HCT116 (cell line): ENCODE measurements around the gene OR10H2. TPM values are rescaled to one million over a fixed set of nuclear protein-coding genes. Genes with fewer than 3 reads are reported as not detected.

ENCODE experiments used
- ATAC-seq: fragments of 200-7000 bp; cut with Tn5 transposase; 2 replicates; pipeline ENCODE4 v1.9.1; 2020; ENCODE audit warnings: mild to moderate bottlenecking, moderate library complexity
- BruUV-seq: library from RNA; stranded (reverse); fragments of 400-500 nt; replicated peaks from 2 replicates; lab custom pipeline; 2021; lab: Mats Ljungman, UMichigan
- CTCF ChIA-PET: fragments of 300-600 bp; sonication (Branson Sonifier 250); formaldehyde crosslinking; loops from one replicate; lab custom pipeline; 2021; ENCODE audit warnings: antibody characterized with exemption; lab: Charles Lee
- POLR2A ChIA-PET: fragments of 300-600, 350-600 bp; sonication (Branson Sonifier 250); formaldehyde crosslinking; loops from one replicate; lab custom pipeline; 2021; ENCODE audit warnings: antibody characterized with exemption; lab: Charles Lee
- RAD21 ChIA-PET, 2 experiments: fragments of 300-600 bp; sonication (Branson Sonifier 250); formaldehyde crosslinking; loops; one replicate each; lab custom pipeline; 2023; ENCODE audit warnings: low total read pairs in 2 of 2; ENCODE audit not compliant: uncharacterized antibody in 2 of 2, unreplicated experiment in 2 of 2, low non-redundant PET in 1 of 2; lab: Charles Lee
- DNase-seq: peaks from one replicate; pipeline ENCODE4 v3.0.0-alpha.2; 2010; ENCODE audit warnings: low read depth, low spot score
- H2AFZ ChIP-seq: fragments of 200-600 bp; shearing (Covaris generic), sonication (generic); 2 replicates; pipeline ENCODE4 v1.6.1; 2017; ENCODE audit warnings: low read depth, mixed run types, mixed read lengths, antibody characterized with exemption, low read length; ENCODE audit not compliant: poor library complexity, severe bottlenecking
- H3K27ac ChIP-seq: 2 replicates; pipeline ENCODE4 v1.5.1; 2012; ENCODE audit warnings: low read depth, low read length
- H3K27me3 ChIP-seq: fragments of 200-600 bp; sonication (generic); 2 replicates; pipeline ENCODE4 v1.6.1; 2016; ENCODE audit warnings: mixed run types, low read length, mixed read lengths; ENCODE audit not compliant: insufficient read depth
- H3K36me3 ChIP-seq, 2 experiments: fragments of 200-500 bp in 1 of 2; fragments of 200-600 bp in 1 of 2; sonication (Bioruptor generic) in 1 of 2; sonication (generic) in 1 of 2; 2 replicates each; pipeline versions ENCODE4 v1.5.1 to v1.6.1; 2014 to 2016; ENCODE audit warnings: low read length in 2 of 2, inconsistent platforms in 1 of 2, mixed read lengths in 1 of 2, mixed run types in 1 of 2; ENCODE audit not compliant: insufficient read depth in 2 of 2, control insufficient read depth in 1 of 2
- H3K4me1 ChIP-seq, 2 experiments: fragments of 200-600 bp in 1 of 2; sonication (generic) in 1 of 2; 2 replicates each; pipeline versions ENCODE4 v1.5.1 to v1.6.1; 2012 to 2017; ENCODE audit warnings: low read length in 2 of 2, inconsistent platforms in 1 of 2, mild to moderate bottlenecking in 1 of 2, mixed read lengths in 1 of 2, mixed run types in 1 of 2, moderate library complexity in 1 of 2; ENCODE audit not compliant: insufficient read depth in 2 of 2, control insufficient read depth in 1 of 2
- H3K4me2 ChIP-seq: fragments of 200-600 bp; sonication (generic); 2 replicates; pipeline ENCODE4 v1.6.1; 2017; ENCODE audit warnings: mixed run types, low read length, mixed read lengths
- H3K4me3 ChIP-seq, 2 experiments: fragments of 200-600 bp in 1 of 2; sonication (generic) in 1 of 2; replicated peaks in 1 of 2; 2 replicates each; pipeline ENCODE4 v1.5.1; 2011 to 2016; ENCODE audit warnings: low read length in 2 of 2, control low read depth in 1 of 2, low read depth in 1 of 2, mild to moderate bottlenecking in 1 of 2, mixed read lengths in 1 of 2, mixed run types in 1 of 2
- H3K79me2 ChIP-seq: fragments of 200-600 bp; sonication (generic); 2 replicates; pipeline ENCODE4 v1.6.1; 2017; ENCODE audit warnings: mild to moderate bottlenecking, mixed run types, low read length, moderate library complexity, mixed read lengths; ENCODE audit not compliant: insufficient read depth
- H3K9ac ChIP-seq: fragments of 200-600 bp; sonication (generic); 2 replicates; pipeline ENCODE4 v1.6.1; 2016; ENCODE audit warnings: low read length, mixed read lengths
- H3K9me2 ChIP-seq: fragments of 200-600 bp; sonication (generic), shearing (Covaris generic); 2 replicates; pipeline ENCODE4 v1.6.1; 2017; ENCODE audit warnings: mixed run types, mild to moderate bottlenecking, moderate library complexity; ENCODE audit not compliant: insufficient read depth
- H3K9me3 ChIP-seq, 2 experiments: fragments of 200-500 bp in 1 of 2; fragments of 200-600 bp in 1 of 2; sonication (Bioruptor generic) in 1 of 2; sonication (generic) in 1 of 2; 2 replicates each; pipeline ENCODE4 v1.6.1; 2014 to 2017; ENCODE audit warnings: low read length in 2 of 2, mixed read lengths in 2 of 2, inconsistent platforms in 1 of 2, low read depth in 1 of 2, mild to moderate bottlenecking in 1 of 2, mixed run types in 1 of 2, moderate library complexity in 1 of 2; ENCODE audit not compliant: control insufficient read depth in 1 of 2, insufficient read depth in 1 of 2
- H4K20me1 ChIP-seq: fragments of 200-600 bp; sonication (generic), shearing (Covaris generic); 2 replicates; pipeline ENCODE4 v1.6.1; 2017; ENCODE audit warnings: mixed run types, mild to moderate bottlenecking, moderate library complexity; ENCODE audit not compliant: insufficient read depth
- CBX3 ChIP-seq: IDR thresholded peaks from 2 replicates; pipeline ENCODE4 v1.6.1; 2012; ENCODE audit warnings: low read depth
- CEBPB ChIP-seq: IDR thresholded peaks from 2 replicates; pipeline ENCODE4 v1.6.1; 2012; ENCODE audit warnings: low read depth
- CTCF ChIP-seq, 3 experiments: fragments of 200-600 bp in 1 of 3; sonication (generic) in 1 of 3; IDR thresholded peaks in 2 of 3; conservative IDR thresholded peaks in 1 of 3; 2 replicates each; pipeline ENCODE4 v1.5.1; 2012 to 2017; ENCODE audit warnings: low read depth in 2 of 3, low read length in 2 of 3, antibody characterized with exemption in 1 of 3, borderline replicate concordance in 1 of 3, control low read depth in 1 of 3, mild to moderate bottlenecking in 1 of 3, mixed read lengths in 1 of 3, mixed run types in 1 of 3, moderate library complexity in 1 of 3; ENCODE audit not compliant: insufficient read depth in 1 of 3
- EGR1 ChIP-seq: IDR thresholded peaks from 2 replicates; pipeline ENCODE4 v1.6.1; 2012; ENCODE audit warnings: low read depth
- ELF1 ChIP-seq: IDR thresholded peaks from 2 replicates; pipeline ENCODE4 v1.6.1; 2012; ENCODE audit warnings: low read depth, borderline replicate concordance
- EZH2 ChIP-seq: fragments of 200-600 bp; sonication (generic); IDR thresholded peaks from 2 replicates; pipeline ENCODE4 v1.6.1; 2017; ENCODE audit warnings: antibody characterized with exemption, mixed run types
- EZH2phosphoT487 ChIP-seq: fragments of 200-600 bp; IDR thresholded peaks from 2 replicates; pipeline ENCODE4 v1.6.1; 2018; ENCODE audit warnings: antibody characterized with exemption, borderline replicate concordance
- JUND ChIP-seq: IDR thresholded peaks from 2 replicates; pipeline ENCODE4 v1.6.1; 2012
- MAX ChIP-seq: IDR thresholded peaks from 2 replicates; pipeline ENCODE4 v1.6.1; 2012
- POLR2A ChIP-seq: IDR thresholded peaks from 2 replicates; pipeline ENCODE4 v1.7.0; 2011; ENCODE audit warnings: borderline replicate concordance; ENCODE audit not compliant: insufficient read depth, insufficient read length; ENCODE audit errors: extremely low read depth
- POLR2AphosphoS5 ChIP-seq: IDR thresholded peaks from 2 replicates; pipeline ENCODE4 v1.6.1; 2011; ENCODE audit warnings: mild to moderate bottlenecking, low read depth, low read length, moderate library complexity
- RAD21 ChIP-seq: IDR thresholded peaks from 2 replicates; pipeline ENCODE4 v1.6.1; 2012; ENCODE audit warnings: low read depth, mild to moderate bottlenecking
- REST ChIP-seq: IDR thresholded peaks from 2 replicates; pipeline ENCODE4 v1.6.1; 2012; ENCODE audit warnings: low read depth
- TCF7L2 ChIP-seq: IDR thresholded peaks from 2 replicates; pipeline ENCODE4 v1.7.0; 2011; ENCODE audit warnings: borderline replicate concordance, inconsistent platforms; ENCODE audit not compliant: insufficient read depth, insufficient read length; ENCODE audit errors: extremely low read depth
- YY1 ChIP-seq: IDR thresholded peaks from 2 replicates; pipeline ENCODE4 v1.6.1; 2011; ENCODE audit warnings: low read length, low read depth, moderate library complexity, mild to moderate bottlenecking; ENCODE audit not compliant: insufficient replicate concordance; ENCODE audit errors: extremely low read depth
- ZFX ChIP-seq: fragments of 450-650 bp; IDR thresholded peaks from 2 replicates; pipeline ENCODE4 v1.6.1; 2017
- ZNF274 ChIP-seq: fragments of 200-500 bp; sonication (Bioruptor generic); IDR thresholded peaks from 2 replicates; pipeline ENCODE4 v1.6.1; 2014; ENCODE audit warnings: mild to moderate bottlenecking, low read depth, low read length, inconsistent platforms
- intact Hi-C: fragments of 100-400 bp; cut with micrococcal nuclease; formaldehyde crosslinking; loops from 2 replicates; pipeline ENCODE4 v1.10.0; 2022
- total RNA-seq: library from RNA; stranded (reverse); gene quantifications from one replicate; pipeline ENCODE4 v1.2.1, GENCODE V29; 2021; ENCODE audit not compliant: unreplicated experiment

Gene OR10H2
- total RNA-seq, 1 experiment from 2014 or later: not detected

GRCh38 chr19:15733895-15734294 lies 6.1 kb downstream of the OR10H2 start:
- H3K4me2 ChIP-seq: no peak overlapping the region
- no peak overlapping the region for H2AFZ ChIP-seq
- H3K9me2 ChIP-seq: no peaks in the 10 kb centered on the region; the same call in 1 of the 2 replicates
- RAD21 ChIA-PET: no interaction called here
- H3K36me3 ChIP-seq: no peaks in the 10 kb centered on the region
- no peak for ATAC-seq
- TF ChIP-seq EGR1 (no peak), POLR2A (no peak), YY1 (no peak), POLR2AphosphoS5 (no peak), CTCF (IDR thresholded peaks at IDR 0.05 in 2 of 3, conservative IDR thresholded peaks at IDR 0.05 in 1 of 3; ENCODE audit: borderline replicate concordance in 1 of 3, insufficient read depth in 1 of 3, low read depth in 2 of 3, low read length in 2 of 3) (no peak), TCF7L2 (no peak), CEBPB (no peak), CBX3 (no peak), RAD21 (no peak)
- no peaks in the 10 kb centered on the region for H3K4me1 ChIP-seq
- no peak overlapping the region for H3K4me3 ChIP-seq
- H3K9ac ChIP-seq: no peak overlapping the region
- no peaks in the 10 kb centered on the region for H3K79me2 ChIP-seq
- no TSS peak for BruUV-seq
- POLR2A ChIA-PET: no interaction called here
- H3K27me3 ChIP-seq: no peaks in the 10 kb centered on the region
- intact Hi-C loops: no loop called here
- no peak overlapping the region for H3K27ac ChIP-seq
- CTCF ChIA-PET: no interaction called here
- H4K20me1 ChIP-seq: no peaks in the 10 kb centered on the region; the same call in 1 of the 2 replicates
- no peaks in the 10 kb centered on the region for H3K9me3 ChIP-seq
- no peak for DNase-seq

- intact Hi-C loops: no loop called here
- Histone ChIP-seq H3K4me1 (no peaks in the 10 kb centered on the region), H3K9me3 (peaks cover 14 to 28% of the 10 kb centered on the region in 2 experiments; a peak in 2 of 4 replicates), H3K4me3 (no peak within 1 kb of the TSS), H3K79me2 (no peaks in the 10 kb centered on the region), H3K27ac (no peak within 1 kb of the TSS), H3K27me3 (no peaks in the 10 kb centered on the region), H2AFZ (no peak within 1 kb of the TSS), H3K9ac (no peak within 1 kb of the TSS), H3K36me3 (no peaks in the 10 kb centered on the region), H3K9me2 (no peaks in the 10 kb centered on the region; the same call in 1 of the 2 replicates), H4K20me1 (no peaks in the 10 kb centered on the region; the same call in 1 of the 2 replicates), H3K4me2 (no peak within 1 kb of the TSS)
- no TSS peak for BruUV-seq
- DNase-seq (no peak), ATAC-seq (no peak)
- RAD21 ChIA-PET: no interaction called here
- POLR2A ChIA-PET: no interaction called here
- CTCF ChIA-PET: no interaction called here
- TF ChIP-seq CBX3: no peak
- TF ChIP-seq EGR1: no peak
- TF ChIP-seq MAX: no peak
- TF ChIP-seq ZNF274: no peak
- TF ChIP-seq EZH2: no peak
- no peak for TF ChIP-seq RAD21
- TF ChIP-seq JUND: no peak
- TF ChIP-seq ELF1: no peak
- no peak for TF ChIP-seq ZFX
- TF ChIP-seq EZH2phosphoT487: no peak
- TF ChIP-seq REST: no peak
Observed at GRCh38 chr19:15737722-15738121, 9.9 kb downstream of the OR10H2 start, which contains the start of gene OR10H3. Gene OR10H3, plus strand, starts transcription at chr19:15737985. Its CDS starts 3,408 bp downstream, at chr19:15741393.
